CD4-positive, alpha-beta T cell treated with Interleukin-6 for 4 hours (primary cell): ENCODE data around the gene GREM1.

ENCODE experiments used
- DNase-seq: peaks from one replicate; pipeline ENCODE4 v3.0.0-alpha.2; 2020; ENCODE audit warnings: mixed read lengths

Gene GREM1

GRCh38 chr15:32698773-32699390, 18.9 kb upstream of the GREM1 start:
- no peak for DNase-seq

DNA sequence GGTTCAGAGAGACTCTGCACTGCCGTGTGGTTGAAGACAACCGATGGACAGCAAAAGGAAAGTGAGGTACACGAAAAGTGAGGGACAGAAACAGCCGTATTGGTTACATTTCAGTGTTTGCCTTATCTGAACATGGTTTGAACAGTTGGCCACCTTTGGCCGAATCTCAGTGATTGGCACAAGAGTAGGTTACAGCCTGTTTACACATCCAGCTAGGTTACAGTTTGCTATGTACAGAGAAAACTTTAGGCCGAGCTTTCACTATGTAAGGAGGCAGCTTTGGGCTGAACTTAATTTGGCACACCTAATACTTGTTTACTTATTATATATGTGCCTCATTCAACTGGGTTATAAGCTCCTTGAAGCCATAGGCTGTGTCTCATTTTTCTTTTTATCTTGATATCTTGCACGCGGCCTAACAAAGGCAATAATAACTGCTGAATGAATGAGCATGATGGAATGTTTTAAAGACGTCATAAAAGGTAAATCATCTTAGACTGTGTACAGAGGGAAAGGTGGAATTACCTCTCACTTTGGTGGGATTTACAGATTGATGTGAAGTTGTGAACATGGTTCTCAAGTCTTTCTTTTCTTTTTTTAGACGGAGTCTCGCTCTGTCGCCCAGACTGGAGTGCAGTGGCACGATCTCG, 17.2 kb upstream of the GREM1 start:
- DNase-seq: no peak

GRCh38 chr15:32701863-32702262, 15.9 kb upstream of the GREM1 start:
- DNase-seq: no peak

DNA sequence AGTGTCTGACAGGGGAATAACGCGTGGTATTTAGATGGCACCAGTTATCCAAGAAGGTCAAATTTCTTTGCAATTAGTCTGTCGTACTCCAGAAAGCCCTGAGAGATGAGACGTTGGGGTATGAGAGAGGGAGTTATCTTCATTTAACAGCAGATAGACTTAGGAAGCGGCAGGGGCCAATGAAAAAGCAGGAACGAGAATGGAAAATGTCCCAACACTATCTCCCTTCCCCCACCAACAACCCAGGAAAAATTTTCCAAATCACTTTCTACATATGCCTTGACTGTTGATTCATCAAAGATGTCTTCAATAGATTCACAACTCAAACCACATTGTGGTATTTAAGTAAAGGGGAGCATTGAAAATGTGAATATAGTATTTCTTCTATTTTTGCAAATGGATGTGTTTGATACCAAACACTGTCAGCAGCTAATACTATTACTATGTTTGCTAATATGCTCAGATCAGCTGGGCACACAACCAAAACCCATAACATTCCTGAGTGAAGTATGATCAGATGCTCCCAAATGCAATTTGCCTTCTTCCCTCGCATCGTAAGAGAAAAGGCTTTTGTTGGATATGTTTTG, 13.3 kb upstream of the GREM1 start:
- DNase-seq: no peak

DNA sequence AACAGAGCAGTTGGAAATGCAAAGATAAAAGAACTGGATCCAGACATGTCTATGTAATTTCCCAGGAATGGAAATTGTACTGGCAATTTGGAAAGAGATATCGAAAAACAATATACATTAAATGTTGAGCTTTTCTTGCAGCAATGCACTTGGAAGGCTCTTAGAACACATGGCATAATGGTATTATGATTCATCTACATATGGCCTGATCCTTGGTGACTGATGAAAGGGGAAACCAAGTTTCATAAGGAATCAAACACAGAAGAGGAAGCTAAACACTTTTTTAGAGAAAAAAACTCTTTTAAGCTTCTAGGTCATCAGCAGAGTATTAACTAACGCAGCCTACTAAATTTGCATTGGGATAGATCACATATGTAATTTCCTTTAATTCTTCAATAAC, 12.4 kb upstream of the GREM1 start:
- no peak for DNase-seq

- no peak for DNase-seq
Observed at GRCh38 chr15:32706704-32707103, 11.1 kb upstream of the GREM1 start.

DNA sequence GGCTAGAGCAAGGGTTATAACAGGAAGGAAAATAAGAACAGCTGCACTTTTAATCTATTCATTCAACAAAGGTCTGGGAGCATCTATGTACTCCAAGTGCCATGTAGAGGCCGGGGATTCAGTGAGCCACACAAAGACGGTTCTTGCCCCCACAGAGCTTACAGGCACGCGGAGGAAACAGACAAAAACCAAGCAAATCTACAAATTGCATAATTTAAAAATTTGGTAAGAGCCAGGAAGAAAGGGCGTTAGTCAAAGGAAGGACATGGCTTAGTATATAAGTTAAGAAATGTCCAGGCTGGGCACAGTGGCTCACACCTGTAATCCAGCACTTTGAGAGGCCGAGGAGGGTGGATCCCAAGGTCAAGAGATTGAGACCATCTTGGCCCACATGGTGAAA, 10.4 kb upstream of the GREM1 start:
- no peak for DNase-seq

GRCh38 chr15:32709295-32710033, 8.3 kb upstream of the GREM1 start:
- DNase-seq: no peak

DNA sequence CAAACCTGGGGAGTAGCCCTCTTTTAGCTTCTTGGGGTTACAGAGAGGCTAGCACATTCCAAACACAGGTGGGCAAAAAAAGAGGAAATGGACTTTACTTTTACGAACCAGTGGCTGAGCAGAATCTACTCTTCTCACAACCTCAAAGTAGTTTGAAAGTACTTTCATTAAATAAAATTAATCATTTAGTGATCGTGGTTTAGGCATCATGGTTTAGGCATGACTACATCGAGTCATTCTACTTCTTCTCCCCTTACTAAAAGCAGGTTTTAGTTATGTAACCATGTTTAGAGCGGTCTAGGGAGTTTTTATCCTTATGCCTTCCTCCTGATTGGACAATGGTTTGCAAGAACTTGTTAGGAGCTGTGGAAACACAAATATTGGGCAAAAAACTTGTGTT, 2.5 kb upstream of the GREM1 start:
- no peak for DNase-seq

DNA sequence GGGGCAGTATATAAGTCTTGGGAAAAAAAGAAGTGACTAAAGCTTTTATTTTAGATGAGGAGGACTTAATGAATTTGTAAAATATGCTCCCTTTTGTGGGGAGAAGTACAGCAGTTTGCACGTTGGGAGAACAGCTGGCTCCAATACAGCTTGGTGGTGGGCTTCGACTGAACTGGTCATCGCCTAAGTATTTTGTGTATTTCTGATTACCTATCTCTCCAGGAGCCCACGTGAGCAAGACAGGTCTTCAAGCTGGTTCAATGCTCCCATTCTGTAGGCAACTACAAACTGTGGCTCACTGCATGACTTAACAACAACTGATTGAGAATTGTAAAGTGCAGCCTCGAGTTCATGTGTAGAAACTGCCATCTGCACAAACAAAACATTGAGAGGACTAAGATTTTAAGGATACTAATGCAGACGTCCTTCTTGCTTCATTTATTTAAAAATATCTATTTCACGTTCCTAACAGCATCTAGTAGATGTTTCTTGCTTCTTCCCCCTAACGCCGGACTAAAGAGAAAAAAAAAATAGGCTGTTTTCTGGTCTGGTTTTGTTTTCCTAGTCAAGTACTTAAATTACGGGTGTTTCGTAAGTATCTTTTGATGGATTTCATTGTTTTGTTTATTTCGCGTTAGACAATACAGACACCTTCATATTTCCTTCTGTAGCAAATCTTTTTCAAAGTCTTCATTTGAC, 1.4 kb upstream of the GREM1 start:
- no peak for DNase-seq

DNA sequence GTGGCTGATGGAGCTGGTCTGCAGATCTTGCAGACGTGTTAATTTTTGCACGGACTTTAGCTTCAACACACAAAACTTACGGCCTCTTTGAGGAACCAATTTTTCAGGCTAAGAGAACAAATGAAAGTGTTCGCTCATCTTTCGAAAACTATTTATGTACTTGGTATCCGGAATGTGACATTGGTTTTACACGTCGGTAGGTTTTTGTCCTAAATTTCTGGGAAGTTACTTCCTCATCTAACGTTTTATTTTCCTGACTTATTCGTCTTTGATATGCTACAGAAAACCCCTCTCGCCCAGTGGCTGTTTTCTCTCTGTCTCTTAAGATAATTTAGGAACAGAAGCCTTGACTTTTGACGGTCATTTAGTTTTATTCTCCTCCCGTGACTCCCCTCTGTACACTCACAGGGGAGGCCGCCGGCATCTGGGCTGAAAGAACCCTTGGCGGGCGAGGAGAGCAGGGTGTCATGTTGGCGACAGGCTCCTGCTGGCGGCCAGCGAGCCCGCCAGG, 834 bp upstream of the GREM1 start:
- DNase-seq: no peak

DNA sequence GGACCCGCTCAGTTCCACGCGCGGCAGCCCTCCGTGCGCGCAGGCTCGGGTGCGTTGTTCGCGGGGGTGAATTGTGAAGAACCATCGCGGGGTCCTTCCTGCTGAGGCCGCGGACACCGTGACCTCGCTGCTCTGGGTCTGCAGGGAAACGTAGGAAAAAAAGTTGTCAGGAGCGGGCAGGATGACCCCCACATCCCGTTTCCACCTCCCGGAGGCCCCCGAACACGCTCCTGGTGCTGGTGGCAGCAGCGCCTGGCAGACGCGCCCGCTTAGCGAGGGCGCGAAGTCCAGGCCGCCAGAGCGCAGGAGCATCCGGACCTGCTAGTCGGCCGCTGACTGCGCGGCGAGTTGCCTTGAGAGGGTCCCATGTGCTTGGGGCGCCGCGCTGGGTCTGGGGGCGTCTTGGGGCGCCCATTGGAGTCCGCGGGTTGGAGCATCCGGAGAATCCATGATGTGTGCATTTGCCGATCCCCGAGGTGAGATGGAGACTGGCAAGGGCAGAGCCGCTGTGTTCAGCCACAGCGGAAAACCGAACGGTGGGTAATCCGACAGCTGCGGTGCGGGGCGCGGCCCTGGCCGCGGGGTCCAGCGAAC, 520 bp downstream of the GREM1 start:
- DNase-seq: no peak

- DNase-seq: no peak
Observed at GRCh38 chr15:32718821-32719716, 1.3 kb downstream of the GREM1 start.

- DNase-seq: no peak
Observed at GRCh38 chr15:32721596-32721995, 3.8 kb downstream of the GREM1 start.

DNA sequence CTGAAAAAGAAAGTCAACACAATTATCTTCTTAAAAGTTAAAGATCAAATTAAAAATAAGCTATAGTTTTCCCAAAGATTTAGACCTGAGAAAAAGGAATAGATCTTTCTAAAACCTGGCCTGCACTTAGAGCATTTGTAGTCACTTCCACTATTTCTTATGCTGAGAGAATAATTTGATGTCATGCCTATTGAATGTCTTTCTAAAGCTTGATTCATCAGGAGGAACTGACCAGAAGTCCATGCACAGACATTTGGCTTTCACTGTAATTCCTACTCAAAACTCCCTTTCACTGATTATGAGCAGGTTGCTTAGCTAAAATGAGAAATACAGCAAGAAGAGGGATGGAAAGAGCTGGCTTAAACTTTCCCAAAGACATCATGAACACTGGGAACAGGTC, 4.3 kb downstream of the GREM1 start:
- DNase-seq: no peak

DNA sequence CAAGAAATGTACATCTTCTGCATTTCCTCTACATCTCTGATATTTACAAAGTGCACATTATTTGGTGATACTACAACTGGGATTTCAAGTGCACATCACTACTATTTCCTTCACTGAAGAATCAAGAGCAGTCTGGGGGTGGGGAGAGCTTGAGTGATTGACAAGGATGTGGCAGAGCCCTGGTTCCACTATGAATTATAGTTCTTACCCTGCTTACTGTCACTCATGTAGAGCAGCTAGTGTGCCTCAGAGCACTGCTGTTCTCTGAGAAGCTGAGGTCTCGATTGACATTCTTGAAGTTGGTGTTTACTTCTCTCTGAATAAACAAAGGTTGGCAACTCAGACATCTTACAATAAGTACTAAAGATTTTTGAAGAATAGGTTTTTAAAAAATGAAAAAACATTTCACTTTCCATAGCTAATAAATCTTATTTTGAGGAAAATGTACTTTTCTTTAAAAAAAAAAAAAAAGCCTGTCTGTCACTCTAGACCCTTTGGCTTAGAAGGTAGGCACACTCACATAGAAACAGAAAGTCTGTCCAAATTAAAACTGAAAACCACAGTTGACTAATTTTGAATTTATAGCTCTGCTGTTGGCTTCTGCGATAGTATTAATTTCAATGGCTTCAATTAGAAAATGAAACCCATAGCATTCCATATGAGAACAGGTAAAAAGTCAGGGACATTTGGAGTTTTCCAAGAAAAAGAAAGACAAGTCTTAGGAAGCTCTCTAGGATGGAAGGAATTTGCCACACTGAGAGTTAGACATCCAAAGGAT, 5.6 kb downstream of the GREM1 start:
- no peak for DNase-seq

- DNase-seq: no peak
Observed at GRCh38 chr15:32729700-32730395, 12.0 kb downstream of the GREM1 start.

DNA sequence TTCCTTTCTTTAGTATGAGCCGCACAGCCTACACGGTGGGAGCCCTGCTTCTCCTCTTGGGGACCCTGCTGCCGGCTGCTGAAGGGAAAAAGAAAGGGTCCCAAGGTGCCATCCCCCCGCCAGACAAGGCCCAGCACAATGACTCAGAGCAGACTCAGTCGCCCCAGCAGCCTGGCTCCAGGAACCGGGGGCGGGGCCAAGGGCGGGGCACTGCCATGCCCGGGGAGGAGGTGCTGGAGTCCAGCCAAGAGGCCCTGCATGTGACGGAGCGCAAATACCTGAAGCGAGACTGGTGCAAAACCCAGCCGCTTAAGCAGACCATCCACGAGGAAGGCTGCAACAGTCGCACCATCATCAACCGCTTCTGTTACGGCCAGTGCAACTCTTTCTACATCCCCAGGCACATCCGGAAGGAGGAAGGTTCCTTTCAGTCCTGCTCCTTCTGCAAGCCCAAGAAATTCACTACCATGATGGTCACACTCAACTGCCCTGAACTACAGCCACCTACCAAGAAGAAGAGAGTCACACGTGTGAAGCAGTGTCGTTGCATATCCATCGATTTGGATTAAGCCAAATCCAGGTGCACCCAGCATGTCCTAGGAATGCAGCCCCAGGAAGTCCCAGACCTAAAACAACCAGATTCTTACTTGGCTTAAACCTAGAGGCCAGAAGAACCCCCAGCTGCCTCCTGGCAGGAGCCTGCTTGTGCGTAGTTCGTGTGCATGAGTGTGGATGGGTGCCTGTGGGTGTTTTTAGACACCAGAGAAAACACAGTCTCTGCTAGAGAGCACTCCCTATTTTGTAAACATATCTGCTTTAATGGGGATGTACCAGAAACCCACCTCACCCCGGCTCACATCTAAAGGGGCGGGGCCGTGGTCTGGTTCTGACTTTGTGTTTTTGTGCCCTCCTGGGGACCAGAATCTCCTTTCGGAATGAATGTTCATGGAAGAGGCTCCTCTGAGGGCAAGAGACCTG, 13.2 kb downstream of the GREM1 start:
- peak; percentile 49 for DNase-seq
